ENCODE data around the gene CRELD2. TPM values are rescaled to one million over a fixed set of nuclear protein-coding genes. Genes with fewer than 3 reads are reported as not detected.

CRELD2 gene
- total RNA-seq, 1 donor, result 21.3 TPM

DNA sequence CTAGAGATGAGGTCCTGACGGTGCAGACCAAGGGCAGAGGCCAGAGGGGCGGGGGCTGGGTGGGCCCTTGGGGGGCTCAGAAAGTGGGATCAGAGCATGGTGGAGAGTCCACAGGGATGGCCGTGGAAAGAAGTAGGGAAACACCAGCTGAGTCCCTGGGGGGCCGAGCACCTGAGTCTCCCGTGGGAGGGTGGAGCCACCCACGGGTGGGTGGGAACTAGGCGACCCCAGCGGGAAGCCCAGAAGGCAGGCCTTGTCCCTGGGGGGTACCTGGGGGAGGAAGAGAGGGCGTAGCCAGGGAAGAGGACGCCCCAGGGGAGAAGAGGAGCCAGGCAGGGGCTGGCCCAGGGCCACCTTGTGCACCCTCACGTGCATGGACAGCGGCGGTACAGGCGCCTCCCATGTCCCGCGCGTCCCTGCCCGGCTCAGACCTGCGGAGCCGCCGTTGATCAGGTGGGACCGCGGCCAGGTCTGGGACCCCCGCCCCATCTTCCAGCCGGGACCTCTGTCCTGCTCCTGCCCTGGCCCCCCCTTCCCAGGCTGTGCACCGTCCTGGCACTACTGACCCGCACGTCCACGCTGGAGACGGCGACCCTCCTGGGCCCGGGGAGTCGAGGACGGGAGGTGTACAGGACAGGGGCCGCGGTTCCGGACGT, 10.2 kb downstream of the CRELD2 start:
- no peak for DNase-seq (ENCODE audit: low read depth in 2 of 3, low spot score in 2 of 3)

GRCh38 chr22:49929211-49929979, 11.0 kb downstream of the CRELD2 start:
- peak; percentile 72 to 85 (median 77) for DNase-seq (ENCODE audit: low read depth in 2 of 3, low spot score in 2 of 3)

DNA sequence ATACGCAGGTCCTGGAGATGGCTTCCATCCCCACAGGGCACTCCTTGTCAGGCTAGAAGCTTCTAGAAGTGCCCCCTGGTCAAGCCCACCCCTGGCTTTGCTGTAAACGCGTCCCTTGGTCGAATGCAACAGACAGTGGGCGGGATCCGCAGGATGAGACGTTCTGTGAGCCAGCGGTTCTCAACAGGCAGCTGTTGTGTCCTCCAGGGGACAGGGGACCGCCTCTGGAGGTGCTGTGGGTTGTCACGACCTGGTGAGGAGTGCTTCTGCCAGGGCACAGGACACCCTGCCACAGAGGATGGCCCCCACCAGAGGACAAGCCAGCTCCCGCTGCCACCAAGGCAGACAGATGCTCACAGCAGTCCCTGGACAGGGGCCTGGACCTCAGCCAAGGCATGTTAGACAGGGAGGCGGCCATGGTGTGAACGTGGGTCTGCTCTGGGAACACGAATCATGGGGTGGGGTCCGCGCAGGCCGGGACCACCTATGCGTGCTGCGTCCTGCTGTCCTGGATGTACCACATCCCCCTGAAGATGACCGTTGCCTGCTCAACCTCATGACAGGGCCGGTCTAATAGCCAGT, 11.7 kb downstream of the CRELD2 start:
- DNase-seq (ENCODE audit: low read depth in 2 of 3, low spot score in 2 of 3), result no peak

GRCh38 chr22:49930596-49931412, 12.4 kb downstream of the CRELD2 start:
- peak in 2 of 3 donors; percentile 90 to 91 for DNase-seq (ENCODE audit: low read depth in 2 of 3, low spot score in 2 of 3)

DNA sequence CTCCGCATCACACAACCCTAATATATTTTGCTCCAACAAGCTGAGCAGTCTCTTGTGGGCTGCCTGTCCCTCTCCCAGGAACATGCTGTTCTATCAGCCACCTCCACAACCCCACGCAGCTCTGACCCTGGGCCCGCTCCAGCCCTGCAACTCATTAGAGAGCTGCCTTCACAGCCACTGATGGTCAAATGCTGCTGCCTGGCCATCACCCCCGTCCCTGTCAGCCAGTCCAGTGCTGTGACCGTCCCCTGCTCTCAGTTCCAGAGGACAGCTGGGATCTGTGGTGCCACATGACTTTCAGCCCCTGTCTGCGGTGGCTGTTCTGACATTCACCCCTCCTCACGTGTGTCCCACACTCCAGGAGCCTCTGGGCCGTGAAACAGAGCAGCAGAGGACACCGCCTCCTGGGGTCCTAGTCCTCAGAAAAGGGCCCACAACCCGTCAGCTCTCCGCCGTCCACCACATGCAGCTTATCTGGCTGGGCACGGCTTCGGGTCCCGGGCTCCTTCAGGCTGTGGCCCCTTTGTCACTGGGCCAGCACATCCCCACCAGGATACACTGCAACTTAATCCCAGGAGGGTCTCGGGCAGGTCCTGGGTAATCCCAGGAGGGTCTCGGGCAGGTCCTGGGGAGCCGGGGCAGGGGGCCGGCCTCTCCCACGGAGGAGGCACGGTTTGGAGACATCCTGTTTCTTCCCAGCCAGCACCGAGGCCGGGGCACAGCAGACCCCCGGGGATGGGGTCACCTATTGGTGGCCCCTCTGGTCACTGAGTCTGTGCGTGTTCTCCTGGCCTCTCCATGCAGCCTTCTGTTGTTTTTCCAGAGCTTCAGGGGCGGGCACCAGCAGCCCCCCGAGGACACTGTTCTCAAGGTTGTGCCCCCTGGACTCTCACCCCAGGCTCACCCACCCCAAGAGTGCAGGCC, 15.1 kb downstream of the CRELD2 start:
- DNase-seq (ENCODE audit: low read depth in 2 of 3, low spot score in 2 of 3), result no peak

- DNase-seq (ENCODE audit: low read depth in 2 of 3, low spot score in 2 of 3), result peak in 2 of 3 donors; percentile 72 to 82
Measured at GRCh38 chr22:49934160-49934890, 15.9 kb downstream of the CRELD2 start.

DNA sequence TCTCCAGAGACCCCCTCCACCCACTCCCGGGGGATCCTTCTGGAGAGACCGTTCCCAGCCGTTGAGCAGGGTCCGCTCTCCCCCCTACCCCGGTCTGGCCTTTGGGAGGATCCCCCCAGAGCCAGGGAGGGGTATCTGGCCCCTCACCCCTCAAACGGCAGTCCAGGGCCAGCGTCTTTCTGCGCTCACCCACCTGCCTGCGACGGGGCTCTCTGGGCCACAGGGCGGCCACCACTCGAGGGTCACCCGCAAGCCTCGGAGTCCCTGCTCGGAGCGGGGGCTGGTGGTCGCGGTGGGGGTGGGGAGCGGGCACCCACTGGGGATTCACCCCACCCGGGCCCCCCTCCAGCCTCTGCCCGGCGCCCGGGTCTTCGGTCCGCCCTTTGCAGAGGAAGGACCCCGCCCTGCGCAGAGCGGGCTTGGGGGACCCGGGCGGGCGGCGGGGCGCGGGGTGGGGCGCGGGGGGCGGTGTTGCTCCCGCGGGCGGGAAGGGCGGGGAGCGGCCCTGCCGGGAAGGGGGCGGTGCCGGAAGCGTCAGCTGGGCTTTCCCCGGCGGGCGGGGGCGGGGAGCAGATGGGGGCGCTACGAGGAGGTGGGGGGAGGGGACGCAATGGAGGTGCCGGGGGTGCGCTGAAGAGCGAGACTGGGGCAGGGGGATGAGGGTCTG, 16.6 kb downstream of the CRELD2 start:
- DNase-seq (ENCODE audit: low read depth in 2 of 3, low spot score in 2 of 3), result peak; percentile 57 to 94 (median 89)

- DNase-seq (ENCODE audit: low read depth in 2 of 3, low spot score in 2 of 3), result peak in 2 of 3 donors; percentile 73 to 80
Measured at GRCh38 chr22:49935561-49935960, 17.1 kb downstream of the CRELD2 start.

DNA sequence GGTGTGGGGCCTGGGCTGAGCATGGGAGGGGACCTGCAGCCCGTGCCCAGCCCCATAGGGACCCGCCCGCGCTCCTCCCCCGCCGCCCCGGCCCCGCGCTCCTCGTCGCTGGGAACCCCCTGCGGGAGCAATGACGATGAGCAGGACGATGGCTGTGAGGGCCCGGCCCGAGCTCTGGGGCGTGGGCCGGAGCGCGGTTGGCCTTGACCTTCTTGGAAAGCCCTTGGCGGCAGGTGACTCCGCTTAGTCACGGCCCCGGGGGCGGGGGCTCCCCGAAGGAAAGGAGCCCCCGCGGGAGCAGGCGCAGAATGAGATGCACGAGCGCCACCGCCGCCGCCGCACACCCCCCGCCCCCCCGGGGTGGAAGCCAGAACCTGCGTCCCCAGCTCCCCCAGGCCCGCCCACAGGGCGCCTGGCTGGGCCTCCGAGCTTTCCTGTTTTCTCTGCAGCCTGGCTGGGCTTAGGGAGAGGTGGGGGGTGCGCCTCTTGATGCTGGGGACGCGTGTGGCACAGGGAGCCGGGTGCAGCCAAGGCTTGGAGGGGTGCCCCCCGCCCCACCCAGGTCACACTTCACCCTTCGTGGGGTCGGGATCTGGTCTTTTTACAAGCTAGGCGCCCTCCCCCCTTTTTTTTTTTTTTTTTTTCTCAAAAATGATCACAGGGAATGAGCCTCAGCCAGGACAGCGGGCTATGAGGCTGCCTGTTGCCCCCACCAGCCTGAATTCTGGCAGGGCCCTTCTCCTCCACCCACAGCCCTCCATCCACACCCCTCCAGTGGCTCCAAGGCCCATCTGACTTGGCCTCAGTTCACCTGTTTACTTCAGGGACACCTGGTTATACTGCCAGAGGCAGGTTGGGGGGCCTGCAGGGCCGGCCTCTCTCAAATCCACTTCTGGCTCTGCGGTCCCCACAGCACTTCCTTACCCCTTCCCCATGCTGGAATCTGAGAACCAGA, 17.9 kb downstream of the CRELD2 start:
- peak; percentile 82 to 97 (median 97) for DNase-seq (ENCODE audit: low read depth in 2 of 3, low spot score in 2 of 3)

- peak in 1 of 3 donors; percentile 38 for DNase-seq (ENCODE audit: low read depth in 2 of 3, low spot score in 2 of 3)
Measured at GRCh38 chr22:49936973-49937757, 18.7 kb downstream of the CRELD2 start.

- DNase-seq (ENCODE audit: low read depth in 2 of 3, low spot score in 2 of 3), result no peak
Measured at GRCh38 chr22:49937758-49938564, 19.5 kb downstream of the CRELD2 start.

DNA sequence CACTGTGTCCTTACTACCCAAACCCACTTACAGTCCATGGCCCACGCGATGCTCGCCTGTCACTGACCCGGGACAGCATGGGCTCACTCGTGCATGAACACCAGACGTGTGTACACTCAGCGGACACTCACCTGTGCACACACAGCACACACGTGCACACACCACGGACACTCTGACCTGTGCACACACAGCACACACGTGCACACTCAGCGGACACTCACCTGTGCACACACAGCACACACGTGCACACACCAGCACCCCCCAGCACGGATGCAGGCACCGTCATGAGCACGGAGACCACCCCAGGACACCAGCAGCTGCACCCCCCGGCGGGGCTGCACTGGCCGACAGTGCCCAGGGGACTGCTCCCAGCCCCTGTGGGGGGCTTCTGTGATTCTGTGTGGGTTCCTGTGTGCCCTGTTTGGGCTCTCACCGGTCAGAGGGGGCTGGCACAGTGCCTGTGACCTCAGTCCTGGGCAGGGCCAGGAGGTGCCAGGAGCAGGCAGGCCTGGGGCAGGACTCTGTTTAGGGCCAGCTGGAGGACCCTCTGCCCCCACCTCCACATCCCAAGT, 20.2 kb downstream of the CRELD2 start:
- DNase-seq (ENCODE audit: low read depth in 2 of 3, low spot score in 2 of 3), result no peak

DNA sequence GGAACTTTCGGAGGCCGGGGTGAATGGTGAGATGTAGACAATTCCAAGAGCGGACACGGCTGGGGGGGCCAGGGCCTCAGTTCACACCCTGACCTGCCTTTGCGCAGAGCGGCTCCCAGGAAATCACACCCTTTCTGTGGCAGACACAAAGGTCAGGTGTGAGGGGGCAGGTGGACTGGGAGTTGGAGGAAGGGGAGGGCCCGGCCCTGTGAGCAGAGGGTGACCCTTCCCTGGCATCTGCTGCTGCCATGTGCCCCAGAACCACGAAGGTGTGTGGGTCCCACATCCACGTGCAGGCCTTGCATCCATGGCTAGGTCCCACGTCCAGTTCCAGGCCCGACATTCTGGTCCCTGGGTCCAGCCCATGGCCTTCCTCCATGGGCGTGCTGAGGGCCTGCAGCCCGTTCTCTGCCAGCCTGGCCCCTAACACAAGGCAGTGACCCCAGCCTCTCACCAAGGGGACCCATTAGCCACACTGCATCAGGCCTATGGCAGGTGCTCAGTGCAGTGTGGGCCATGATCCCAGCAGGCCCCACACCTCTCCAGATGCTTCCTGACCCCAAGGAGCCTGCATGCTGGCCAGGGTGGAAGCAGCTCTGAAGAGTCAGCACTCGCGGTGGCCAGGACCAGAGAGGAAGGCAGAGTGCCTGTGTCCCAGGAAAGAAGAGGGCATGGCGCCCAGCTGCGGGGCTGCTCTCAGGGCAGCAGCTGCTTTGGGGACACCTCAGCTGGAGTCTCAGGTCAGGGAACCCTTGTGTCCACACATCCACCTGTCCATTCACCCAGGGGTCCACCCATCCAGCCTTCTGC, 23.3 kb downstream of the CRELD2 start:
- DNase-seq (ENCODE audit: low read depth in 2 of 3, low spot score in 2 of 3), result no peak

DNA sequence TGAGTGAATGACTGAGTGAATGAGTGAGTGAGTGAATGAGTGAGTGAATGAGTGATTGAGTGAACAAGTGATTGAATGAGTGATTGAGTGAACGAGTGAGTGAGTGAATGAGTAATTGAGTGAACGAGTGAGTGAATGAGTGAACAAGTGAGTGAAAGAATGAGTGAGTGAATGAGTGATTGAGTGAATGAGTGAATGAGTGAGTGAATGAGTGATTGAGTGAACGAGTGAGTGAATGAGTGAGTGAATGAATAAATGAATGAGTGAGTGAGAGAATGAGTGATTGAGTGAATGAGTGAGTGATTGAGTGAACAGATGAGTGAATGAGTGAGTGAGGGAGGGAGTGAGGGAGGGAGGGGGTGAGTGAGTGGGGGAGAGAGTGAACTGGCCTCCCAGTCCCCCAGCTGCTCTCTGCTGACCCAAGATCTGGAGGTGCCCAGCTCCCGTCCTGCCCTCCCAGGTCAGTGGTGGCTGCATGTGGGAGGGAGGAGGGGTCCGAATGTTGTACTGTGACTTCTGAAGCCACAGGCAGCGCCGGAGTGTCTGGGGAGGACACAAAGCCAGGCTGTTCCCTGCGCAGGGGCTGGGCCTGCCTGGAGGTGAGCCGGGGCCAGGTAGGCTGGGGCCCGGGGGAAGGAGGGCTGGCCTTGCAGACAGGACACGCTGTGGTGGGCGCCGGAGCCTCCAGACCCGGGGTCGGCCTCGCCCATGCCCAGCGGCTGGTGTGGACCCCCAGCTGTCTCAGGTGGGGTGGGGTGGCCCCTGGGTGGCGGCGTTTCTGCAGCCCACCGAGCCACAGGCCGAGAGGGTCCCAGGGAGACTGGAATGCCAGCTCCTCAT, 24.4 kb downstream of the CRELD2 start:
- DNase-seq (ENCODE audit: low read depth in 2 of 3, low spot score in 2 of 3), result no peak

Measured in hematopoietic multipotent progenitor cell (in vitro differentiated cells).